ENCODE measurements around the gene CBX8.

Gene CBX8

GRCh38 chr17:79748295-79749099 is 48.4 kb downstream of the CBX8 start:
- no peak for DNase-seq

- peak; percentile 19 to 82 (median 71) for DNase-seq
Measured at GRCh38 chr17:79747508-79748294, 49.2 kb downstream of the CBX8 start.

- peak in 2 of 3 experiments; percentile 67 to 78 for DNase-seq
Measured at GRCh38 chr17:79746889-79747507, 49.9 kb downstream of the CBX8 start.

GRCh38 chr17:79745641-79746105 is 51.2 kb downstream of the CBX8 start:
- no peak for DNase-seq

- no peak for DNase-seq
Measured at GRCh38 chr17:79743614-79744013, 53.3 kb downstream of the CBX8 start.

- no peak for DNase-seq
Measured at GRCh38 chr17:79742951-79743476, 53.9 kb downstream of the CBX8 start.

- DNase-seq: no peak
Measured at GRCh38 chr17:79742589-79742918, 54.3 kb downstream of the CBX8 start.
